ENCODE data around the gene FAM186B. TPM values are rescaled to one million over a fixed set of nuclear protein-coding genes. Genes with fewer than 3 reads are reported as not detected.

FAM186B gene
- total and polyA plus RNA-seq, 10 donors = 0.08 to 0.67 (median 0.33) TPM; not detected in 4

GRCh38 chr12:49585477-49586459 is 19.7 kb downstream of the FAM186B start:
- WGBS, 5 donors = 85 to 92% (median 85%) methylated on average over 14 to 16 of the region's 16 CpGs
- H3K27ac ChIP-seq = peak overlapping the region in 1 of 8 donors; percentile 3
- no peak overlapping the region for H3K4me3 ChIP-seq
- TF ChIP-seq CTCF (IDR thresholded peaks at IDR 0.05 in 8 of 11, conservative IDR thresholded peaks at IDR 0.05 in 3 of 11) (no peak), POLR2AphosphoS5 (IDR thresholded peaks at IDR 0.05) (no peak), POLR2A (IDR thresholded peaks at IDR 0.05) (no peak)
- DNase-seq = no peak
- peaks cover 0 to 36% (median 7%) of the 10 kb centered on the region in 6 donors for H3K4me1 ChIP-seq
- H3K36me3 ChIP-seq = peaks cover 0 to 43% (median 0%) of the 10 kb centered on the region in 6 donors
- intact Hi-C loops (cut with DNase I; ENCODE audit: low total_unique reads) = no loop called here
- no peaks in the 10 kb centered on the region for H3K27me3 ChIP-seq (replicated peaks in 1 of 7)
- peaks cover 0 to 2% (median under 1%) of the 10 kb centered on the region in 8 donors for H3K9me3 ChIP-seq

- peak overlapping the region in 1 of 8 donors; percentile 41 for H3K27ac ChIP-seq
- 75 to 84% (median 78%) methylated on average over 7 of the region's 7 CpGs for WGBS, 5 donors
- H3K4me1 ChIP-seq = peaks cover 0 to 44% (median 13%) of the 10 kb centered on the region in 6 donors
- H3K4me3 ChIP-seq = no peak overlapping the region
- no peak for TF ChIP-seq POLR2AphosphoS5 (IDR thresholded peaks at IDR 0.05)
- no peak for TF ChIP-seq POLR2A (IDR thresholded peaks at IDR 0.05)
- TF ChIP-seq CTCF (IDR thresholded peaks at IDR 0.05 in 8 of 11, conservative IDR thresholded peaks at IDR 0.05 in 3 of 11) = no peak
- DNase-seq = no peak
- peaks cover 0 to 43% (median 0%) of the 10 kb centered on the region in 6 donors for H3K36me3 ChIP-seq
- intact Hi-C loops (cut with DNase I; ENCODE audit: low total_unique reads) = no loop called here
- H3K27me3 ChIP-seq (replicated peaks in 1 of 7) = no peaks in the 10 kb centered on the region
- no peaks in the 10 kb centered on the region for H3K9me3 ChIP-seq
These were observed 20.8 kb downstream of the FAM186B start for GRCh38 chr12:49584591-49584990.

- H3K27me3 ChIP-seq (replicated peaks in 1 of 7) = no peaks in the 10 kb centered on the region
- no peak for DNase-seq
- peaks cover 0 to 37% (median 12%) of the 10 kb centered on the region in 6 donors for H3K4me1 ChIP-seq
- peaks cover 0 to 43% (median 0%) of the 10 kb centered on the region in 6 donors for H3K36me3 ChIP-seq
- peak overlapping the region in 4 of 8 donors; percentile 9 to 54 (median 37) for H3K27ac ChIP-seq
- no peak overlapping the region for H3K4me3 ChIP-seq
- TF ChIP-seq POLR2AphosphoS5 (IDR thresholded peaks at IDR 0.05) = no peak
- TF ChIP-seq CTCF (IDR thresholded peaks at IDR 0.05 in 8 of 11, conservative IDR thresholded peaks at IDR 0.05 in 3 of 11) = no peak
- TF ChIP-seq POLR2A (IDR thresholded peaks at IDR 0.05) = no peak
- intact Hi-C loops (cut with DNase I; ENCODE audit: low total_unique reads) = no loop called here
- 80 to 91% (median 83%) methylated on average over 13 of the region's 13 CpGs for WGBS, 5 donors
- H3K9me3 ChIP-seq = no peaks in the 10 kb centered on the region
These were observed 21.9 kb downstream of the FAM186B start for GRCh38 chr12:49583366-49584094.
